GM19397 (cell line): ENCODE measurements around the gene AFF4.
"Not testable (repeated sequence)": the region's sequence is repeated elsewhere in the genome, so short reads cannot be mapped to it uniquely, and the experiment has no call there.

Experiments
- ATAC-seq: cut with Tn5 transposase; IDR thresholded peaks from one replicate; pipeline ENCODE4 v1.9.1; 2021; ENCODE audit warnings: mild to moderate bottlenecking, moderate library complexity; ENCODE audit not compliant: unreplicated experiment

The AFF4 gene, protein sequence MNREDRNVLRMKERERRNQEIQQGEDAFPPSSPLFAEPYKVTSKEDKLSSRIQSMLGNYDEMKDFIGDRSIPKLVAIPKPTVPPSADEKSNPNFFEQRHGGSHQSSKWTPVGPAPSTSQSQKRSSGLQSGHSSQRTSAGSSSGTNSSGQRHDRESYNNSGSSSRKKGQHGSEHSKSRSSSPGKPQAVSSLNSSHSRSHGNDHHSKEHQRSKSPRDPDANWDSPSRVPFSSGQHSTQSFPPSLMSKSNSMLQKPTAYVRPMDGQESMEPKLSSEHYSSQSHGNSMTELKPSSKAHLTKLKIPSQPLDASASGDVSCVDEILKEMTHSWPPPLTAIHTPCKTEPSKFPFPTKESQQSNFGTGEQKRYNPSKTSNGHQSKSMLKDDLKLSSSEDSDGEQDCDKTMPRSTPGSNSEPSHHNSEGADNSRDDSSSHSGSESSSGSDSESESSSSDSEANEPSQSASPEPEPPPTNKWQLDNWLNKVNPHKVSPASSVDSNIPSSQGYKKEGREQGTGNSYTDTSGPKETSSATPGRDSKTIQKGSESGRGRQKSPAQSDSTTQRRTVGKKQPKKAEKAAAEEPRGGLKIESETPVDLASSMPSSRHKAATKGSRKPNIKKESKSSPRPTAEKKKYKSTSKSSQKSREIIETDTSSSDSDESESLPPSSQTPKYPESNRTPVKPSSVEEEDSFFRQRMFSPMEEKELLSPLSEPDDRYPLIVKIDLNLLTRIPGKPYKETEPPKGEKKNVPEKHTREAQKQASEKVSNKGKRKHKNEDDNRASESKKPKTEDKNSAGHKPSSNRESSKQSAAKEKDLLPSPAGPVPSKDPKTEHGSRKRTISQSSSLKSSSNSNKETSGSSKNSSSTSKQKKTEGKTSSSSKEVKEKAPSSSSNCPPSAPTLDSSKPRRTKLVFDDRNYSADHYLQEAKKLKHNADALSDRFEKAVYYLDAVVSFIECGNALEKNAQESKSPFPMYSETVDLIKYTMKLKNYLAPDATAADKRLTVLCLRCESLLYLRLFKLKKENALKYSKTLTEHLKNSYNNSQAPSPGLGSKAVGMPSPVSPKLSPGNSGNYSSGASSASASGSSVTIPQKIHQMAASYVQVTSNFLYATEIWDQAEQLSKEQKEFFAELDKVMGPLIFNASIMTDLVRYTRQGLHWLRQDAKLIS

DNA sequence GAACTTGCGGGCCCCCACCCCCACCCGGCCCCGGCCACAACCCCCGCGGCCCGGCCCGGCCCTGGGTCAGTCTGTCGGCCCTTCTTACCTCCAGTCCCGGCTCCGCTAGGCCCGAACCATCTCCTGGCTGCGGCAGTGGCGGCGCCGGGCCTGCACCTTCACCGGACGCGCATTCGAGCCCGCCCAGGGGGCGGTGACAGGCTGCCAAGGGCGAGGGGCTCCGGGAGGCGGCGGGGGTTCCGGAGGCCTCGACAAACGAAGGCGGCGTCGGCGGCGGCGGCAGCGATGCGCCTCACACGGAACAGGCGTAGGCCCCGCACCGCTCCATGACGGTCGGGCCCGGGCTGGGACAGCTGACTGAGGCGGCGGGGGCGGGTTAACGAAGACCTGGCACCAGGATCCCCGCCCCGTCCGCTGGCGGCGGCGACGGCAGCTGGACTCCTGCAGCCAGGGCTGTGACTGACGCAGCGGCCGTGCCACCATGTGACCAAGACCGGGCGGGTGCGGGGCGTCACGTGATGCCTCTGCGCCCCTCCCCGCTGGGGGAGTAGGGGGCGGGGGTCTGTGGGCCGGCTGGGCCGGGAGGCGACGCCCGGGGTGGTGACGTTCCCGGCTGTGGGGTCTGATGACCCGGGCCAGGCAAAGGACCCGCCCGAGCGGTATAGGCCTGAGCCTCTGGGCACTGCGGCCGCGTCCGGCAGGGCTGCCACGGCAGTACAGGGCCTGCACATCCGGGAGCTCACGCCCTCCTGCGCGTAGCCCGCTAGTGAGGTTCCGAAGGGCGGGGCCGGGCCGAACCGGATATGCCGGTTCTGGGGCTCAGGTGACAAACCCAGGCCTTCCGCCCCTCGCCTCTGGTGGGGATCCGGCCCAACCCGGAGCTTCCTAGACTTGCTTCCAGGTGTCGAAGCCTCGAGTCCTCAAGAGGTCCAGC, at the start of gene AFF4:
TSS of gene AFF4 (minus strand) at position 464 of the 934 bp plus-strand sequence. CDS start 26,445 bp downstream, outside the sequence.
- peak; percentile 96 for ATAC-seq

GRCh38 chr5:133008455-133008854, 45.0 kb upstream of the AFF4 start:
- not testable (repeated sequence) for ATAC-seq

DNA sequence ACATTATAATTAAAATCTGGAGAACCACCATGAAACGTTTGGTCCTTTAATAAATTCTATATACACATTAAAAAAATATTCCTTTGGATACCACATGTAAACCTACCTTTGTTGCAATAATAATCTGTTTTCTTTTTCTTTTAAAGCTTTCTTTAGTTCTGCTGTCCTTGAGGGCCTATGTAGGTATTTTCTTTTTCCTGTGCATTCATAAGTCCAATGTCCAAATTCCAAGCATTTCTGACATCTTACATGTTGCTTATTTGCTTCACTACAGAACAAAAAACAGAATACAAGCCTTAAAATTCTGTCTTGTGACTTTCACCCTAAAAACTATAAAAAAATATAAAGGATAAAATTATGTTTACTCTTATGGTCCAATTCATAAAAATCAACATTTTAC, 43.2 kb upstream of the AFF4 start:
- no peak for ATAC-seq

DNA sequence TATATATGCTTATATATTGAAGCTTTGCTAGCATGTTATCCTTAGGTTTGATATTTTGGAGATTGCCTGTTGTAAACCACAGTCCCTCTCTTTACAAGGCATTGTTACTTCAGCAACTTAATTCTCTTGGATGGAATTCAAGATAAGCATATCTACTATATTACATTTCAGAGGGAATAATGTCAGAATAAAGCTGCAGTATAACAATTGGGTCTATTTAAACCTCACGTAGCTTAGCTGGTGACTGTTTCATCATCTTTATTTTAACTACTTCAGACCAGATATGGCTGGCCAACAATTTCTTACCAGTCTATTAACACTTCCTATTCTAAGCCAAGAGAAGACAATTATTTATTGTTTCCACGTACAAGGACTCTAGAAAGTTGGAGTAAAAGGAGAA, 35.8 kb upstream of the AFF4 start:
- no peak for ATAC-seq

- ATAC-seq = no peak
Observed at GRCh38 chr5:132998556-132998955, 35.1 kb upstream of the AFF4 start.

GRCh38 chr5:132996307-132996706, 32.9 kb upstream of the AFF4 start:
- no peak for ATAC-seq

DNA sequence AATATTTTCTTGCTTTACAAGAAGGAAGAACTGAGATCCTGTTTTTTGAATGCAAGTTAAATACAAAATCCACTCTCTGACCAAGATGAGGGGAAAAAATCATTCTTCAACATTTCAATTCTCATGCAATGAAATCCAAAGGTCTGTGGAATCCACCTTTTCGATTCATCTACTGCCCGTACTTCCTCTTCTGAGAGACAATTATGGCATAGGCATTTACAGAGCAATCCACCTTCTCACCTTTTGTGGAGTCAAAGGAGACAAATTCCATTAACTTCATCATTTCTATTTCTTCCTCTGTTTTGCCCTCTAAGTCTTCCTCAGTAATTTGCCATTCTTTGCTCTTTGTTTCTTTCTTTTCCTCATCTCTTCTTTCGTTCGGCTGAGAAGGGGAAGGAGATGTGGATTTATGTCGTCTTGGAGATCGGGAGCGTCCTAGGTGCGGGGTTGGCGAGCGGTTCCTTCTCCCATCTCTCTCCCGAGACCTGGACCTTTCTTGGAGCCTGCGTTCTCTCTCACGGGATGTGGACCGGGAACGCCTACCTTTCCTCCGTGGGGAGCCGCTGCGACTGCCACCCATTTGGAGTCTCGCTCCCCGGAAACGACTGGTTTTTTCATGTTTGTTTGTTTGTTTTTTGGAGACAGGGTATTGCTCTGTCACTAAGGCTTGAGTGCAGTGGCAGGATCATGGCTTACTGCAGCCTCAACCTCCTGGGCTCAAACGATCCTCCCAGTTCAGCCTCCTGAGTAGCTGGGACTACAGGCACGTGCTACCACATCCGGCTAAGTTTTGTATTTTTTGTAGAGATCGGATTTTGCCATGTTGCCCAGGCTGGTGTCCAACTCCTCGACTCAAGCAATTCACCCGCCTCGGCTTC, 24.3 kb upstream of the AFF4 start:
- ATAC-seq = no peak

GRCh38 chr5:132982971-132983370, 19.5 kb upstream of the AFF4 start:
- not testable (repeated sequence) for ATAC-seq

- ATAC-seq = no peak
Observed at GRCh38 chr5:132981288-132981687, 17.9 kb upstream of the AFF4 start.

- ATAC-seq = no peak
Observed at GRCh38 chr5:132979976-132980375, 16.5 kb upstream of the AFF4 start.

DNA sequence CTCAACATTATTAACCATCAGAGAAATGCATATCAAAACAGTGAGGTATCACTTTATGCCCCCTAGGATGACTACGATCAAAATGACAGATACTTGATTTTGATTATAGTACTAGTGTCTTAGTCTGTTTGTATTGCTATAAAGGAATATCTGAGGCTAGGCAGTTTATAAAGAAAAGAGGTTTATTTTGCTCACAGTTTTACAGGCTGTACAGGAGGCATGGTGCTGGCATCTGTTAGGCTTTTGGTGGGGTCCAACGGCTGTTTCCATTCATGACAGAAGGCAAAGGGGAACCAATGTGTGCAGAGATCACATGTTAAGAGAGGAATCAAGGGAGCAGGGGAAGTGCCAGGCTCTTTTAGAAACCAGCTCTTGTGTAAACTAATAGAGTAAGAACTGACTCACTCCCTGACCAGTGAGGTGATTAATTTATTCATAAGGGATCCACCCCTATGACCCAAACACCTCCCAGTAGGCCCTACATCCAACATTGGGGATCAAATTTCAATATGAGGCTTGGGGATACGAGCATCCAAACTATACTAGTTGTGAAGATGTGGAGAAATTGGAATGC, 16.0 kb upstream of the AFF4 start:
- no peak for ATAC-seq

DNA sequence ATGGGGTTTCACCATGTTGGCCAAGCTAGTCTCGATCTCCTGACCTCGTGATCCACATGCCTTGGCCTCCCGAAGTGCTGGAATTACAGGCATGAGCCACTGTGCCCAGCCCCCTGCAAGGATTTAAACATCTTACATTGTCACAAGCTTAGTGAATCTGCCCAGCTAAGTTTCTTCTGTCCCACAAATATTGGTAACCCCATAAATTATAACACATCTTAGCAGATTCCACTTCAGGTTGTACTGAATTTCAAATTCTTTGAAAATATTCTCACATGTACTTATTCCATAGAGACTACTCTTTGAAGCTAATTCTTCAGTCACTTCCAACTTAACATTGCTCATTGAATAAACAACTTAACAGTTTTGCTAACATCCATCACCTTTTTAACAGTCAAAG, 13.4 kb upstream of the AFF4 start:
- ATAC-seq = no peak

GRCh38 chr5:132972436-132972828, 9.0 kb upstream of the AFF4 start:
- ATAC-seq = not testable (repeated sequence)

- ATAC-seq = no peak
Observed at GRCh38 chr5:132971483-132972435, 8.3 kb upstream of the AFF4 start.

- ATAC-seq = no peak
Observed at GRCh38 chr5:132965120-132965519, 1.7 kb upstream of the AFF4 start.

DNA sequence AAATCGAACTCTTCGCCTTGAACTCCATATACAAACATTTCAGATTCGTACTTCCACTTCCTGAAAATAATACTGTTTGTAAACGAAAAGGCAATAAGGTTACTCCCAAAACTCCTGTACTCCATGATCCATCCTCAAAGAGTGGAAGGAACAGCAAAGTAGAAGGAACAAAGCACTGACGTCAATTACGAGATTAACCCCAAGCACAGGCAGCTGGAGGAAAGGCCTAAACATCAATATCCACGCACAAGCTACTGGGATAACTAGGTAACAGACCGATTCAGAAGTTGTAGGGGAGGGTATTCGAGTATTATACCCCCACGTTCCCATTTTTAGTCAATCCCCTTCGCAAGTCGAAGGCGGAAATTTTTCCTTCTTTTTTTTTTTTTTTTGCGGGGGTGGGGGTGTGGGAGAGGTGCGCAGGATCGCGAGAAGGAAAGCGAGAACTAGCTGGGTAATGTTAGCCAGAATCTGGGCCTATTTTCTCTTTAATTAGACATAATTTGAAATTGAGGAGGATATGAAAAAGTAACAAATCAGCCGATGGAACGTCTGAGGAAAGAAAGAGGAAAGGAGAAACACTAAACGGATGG, 909 bp downstream of the AFF4 start:
- no peak for ATAC-seq

GRCh38 chr5:132961887-132962286, 1.5 kb downstream of the AFF4 start:
- ATAC-seq = no peak
